Choroid plexus epithelial cell (primary cell): ENCODE data around the gene LNPK.

Experiments
- DNase-seq: peaks from one replicate; pipeline ENCODE4 v3.0.0-alpha.2; 2010; ENCODE audit warnings: low read depth
- H3K4me3 ChIP-seq: 2 replicates; pipeline ENCODE4 v1.5.1; 2011; ENCODE audit warnings: low read depth, mild to moderate bottlenecking, control low read depth, low read length, moderate library complexity
- TF ChIP-seq, protein P1 (sequence below): conservative IDR thresholded peaks from 2 replicates; pipeline ENCODE4 v1.5.1; 2011; ENCODE audit warnings: low read depth, mild to moderate bottlenecking, control low read depth, inconsistent platforms, low read length, moderate library complexity

The LNPK gene

GRCh38 chr2:175874291-175874690, 127.8 kb downstream of the LNPK start:
- DNase-seq: no peak
- TF ChIP-seq, protein P1, sequence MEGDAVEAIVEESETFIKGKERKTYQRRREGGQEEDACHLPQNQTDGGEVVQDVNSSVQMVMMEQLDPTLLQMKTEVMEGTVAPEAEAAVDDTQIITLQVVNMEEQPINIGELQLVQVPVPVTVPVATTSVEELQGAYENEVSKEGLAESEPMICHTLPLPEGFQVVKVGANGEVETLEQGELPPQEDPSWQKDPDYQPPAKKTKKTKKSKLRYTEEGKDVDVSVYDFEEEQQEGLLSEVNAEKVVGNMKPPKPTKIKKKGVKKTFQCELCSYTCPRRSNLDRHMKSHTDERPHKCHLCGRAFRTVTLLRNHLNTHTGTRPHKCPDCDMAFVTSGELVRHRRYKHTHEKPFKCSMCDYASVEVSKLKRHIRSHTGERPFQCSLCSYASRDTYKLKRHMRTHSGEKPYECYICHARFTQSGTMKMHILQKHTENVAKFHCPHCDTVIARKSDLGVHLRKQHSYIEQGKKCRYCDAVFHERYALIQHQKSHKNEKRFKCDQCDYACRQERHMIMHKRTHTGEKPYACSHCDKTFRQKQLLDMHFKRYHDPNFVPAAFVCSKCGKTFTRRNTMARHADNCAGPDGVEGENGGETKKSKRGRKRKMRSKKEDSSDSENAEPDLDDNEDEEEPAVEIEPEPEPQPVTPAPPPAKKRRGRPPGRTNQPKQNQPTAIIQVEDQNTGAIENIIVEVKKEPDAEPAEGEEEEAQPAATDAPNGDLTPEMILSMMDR: no peak
- H3K4me3 ChIP-seq: no peak overlapping the region
